GM18505 (cell line): ENCODE measurements around the gene RUNX2.

Experiments used
- ATAC-seq: cut with Tn5 transposase; IDR thresholded peaks from one replicate; pipeline ENCODE4 v1.9.1; 2021; ENCODE audit not compliant: unreplicated experiment
- POLR2A ChIP-seq: IDR thresholded peaks from 4 replicates; pipeline ENCODE4 v1.6.1; 2011; ENCODE audit warnings: borderline replicate concordance; ENCODE audit not compliant: insufficient read depth, insufficient read length; ENCODE audit errors: extremely low read depth

The RUNX2 gene

DNA sequence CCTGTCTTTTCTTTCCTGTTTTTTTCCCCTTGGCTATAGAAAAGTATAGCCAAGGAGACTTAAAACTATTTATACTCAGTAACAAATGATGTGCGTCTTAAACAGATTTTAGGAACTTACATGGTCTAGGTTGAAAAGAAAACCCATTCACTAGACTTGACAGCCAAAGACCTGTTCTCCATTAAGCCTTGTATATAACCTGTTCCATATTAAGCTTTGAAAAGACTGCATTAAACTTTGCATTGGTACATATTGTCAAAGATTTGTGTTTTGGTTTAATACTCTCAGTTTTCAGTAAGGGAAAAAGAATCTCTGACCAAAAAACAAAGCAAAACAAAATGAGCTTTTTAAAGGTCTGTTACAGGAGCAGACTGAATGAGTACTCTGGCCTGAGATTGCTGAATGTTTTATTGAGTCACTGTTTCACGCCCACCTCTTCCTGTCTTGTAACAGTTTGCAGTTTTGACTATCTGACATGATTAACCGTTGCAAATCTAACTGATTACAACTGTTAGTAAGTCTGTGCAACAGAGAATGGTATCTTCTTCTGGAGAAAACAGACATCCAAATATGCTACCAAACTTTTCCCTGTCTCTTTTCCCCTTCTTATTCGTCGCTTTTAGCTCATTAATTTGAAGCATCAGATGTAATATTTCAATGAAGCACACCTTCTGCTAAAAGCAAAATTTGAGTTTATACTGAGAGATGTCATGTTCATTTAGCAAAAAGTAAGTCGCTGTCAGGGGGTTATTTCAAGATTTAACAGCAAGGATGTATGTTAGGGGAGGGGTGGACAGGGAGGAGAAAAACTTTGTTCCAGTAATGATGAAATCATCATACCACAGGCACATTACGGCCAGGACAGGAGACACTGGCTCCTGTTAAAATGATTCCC is 108.7 kb downstream of the RUNX2 start:
- ATAC-seq, result no peak
- no peak for TF ChIP-seq POLR2A

DNA sequence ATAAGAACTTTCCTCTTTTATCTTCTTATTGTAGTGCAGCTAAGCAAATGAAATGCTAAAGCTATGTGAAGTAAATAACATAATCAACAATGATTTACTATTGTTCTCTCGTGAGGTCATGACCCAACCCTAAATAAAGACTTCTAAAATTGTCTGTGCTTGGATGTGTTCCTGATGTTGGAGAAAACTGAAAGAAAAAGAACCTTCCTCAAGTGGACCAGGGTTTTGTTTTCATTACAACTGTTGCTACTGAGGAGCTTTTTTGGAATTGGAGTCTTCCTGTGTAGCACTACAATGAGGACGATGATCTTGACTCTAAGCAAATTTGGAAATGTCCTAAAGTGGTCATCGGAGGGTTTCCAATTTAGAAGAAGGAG is 109.3 kb downstream of the RUNX2 start:
- no peak for ATAC-seq
- TF ChIP-seq POLR2A, result no peak

DNA sequence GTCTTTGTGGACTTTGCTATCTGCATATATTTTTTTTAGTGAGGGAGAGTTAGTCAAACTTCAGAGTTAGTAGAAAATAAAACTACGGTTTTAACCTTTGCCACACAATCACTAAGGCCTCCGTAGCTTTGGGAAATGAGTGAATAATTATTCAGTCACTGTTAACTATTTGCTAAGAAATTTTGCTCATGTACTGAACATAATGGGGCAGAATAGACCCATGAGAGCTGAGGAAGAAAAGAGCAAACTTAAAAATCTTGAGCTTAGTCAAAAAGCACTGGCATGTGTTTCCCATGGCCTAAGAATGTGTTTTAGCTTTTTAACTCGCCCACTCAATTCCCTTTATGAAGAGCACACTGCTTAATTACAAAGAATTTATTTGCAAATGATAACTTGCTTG is 110.0 kb downstream of the RUNX2 start:
- ATAC-seq, result no peak
- no peak for TF ChIP-seq POLR2A

DNA sequence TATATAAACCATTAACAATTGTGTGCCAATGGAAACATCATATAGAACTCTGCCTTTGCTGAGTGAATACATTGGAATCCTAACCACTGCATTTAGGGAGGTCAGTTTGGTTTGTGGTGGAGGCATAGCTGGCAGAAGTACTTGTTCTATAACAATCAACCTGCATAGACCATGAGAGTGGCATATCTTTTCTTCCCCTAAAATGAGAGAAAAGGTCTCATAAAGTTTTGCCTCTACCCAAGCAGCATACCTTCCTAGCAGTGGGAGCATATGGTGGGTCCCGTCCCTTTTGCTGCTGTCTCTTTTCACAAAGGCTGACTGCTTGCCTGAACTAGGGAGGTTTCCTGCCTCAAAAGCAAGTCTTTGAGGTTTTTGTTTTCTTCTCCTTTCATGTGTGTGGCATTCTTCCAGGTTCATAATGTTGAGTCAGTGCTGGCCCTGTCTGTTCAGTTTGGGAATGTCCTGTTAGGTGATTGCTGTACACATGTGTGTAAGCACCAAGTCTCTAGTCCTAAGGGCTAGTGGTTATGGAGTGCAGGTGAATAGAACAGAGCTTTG is 110.8 kb downstream of the RUNX2 start:
- TF ChIP-seq POLR2A, result no peak
- ATAC-seq, result no peak

DNA sequence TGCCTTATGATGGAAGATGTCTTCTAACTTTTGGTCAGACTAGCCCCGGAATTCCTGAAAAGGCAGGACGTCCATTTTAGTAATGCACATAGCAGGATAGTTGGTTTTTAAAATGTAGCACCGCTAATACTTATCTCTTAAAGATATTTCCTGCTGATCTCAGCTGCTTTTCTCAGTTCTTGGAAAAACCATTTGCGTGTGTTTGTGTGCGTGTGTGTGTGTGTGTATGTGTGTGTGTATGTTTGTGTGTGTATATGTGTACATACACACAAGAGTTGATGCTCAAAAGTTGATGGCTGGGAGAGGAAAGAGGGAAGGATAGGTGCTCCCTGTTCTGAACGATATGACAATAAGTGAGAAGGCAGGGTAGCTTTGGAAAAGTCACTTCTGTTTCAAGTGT is 111.3 kb downstream of the RUNX2 start:
- no peak for ATAC-seq
- no peak for TF ChIP-seq POLR2A

DNA sequence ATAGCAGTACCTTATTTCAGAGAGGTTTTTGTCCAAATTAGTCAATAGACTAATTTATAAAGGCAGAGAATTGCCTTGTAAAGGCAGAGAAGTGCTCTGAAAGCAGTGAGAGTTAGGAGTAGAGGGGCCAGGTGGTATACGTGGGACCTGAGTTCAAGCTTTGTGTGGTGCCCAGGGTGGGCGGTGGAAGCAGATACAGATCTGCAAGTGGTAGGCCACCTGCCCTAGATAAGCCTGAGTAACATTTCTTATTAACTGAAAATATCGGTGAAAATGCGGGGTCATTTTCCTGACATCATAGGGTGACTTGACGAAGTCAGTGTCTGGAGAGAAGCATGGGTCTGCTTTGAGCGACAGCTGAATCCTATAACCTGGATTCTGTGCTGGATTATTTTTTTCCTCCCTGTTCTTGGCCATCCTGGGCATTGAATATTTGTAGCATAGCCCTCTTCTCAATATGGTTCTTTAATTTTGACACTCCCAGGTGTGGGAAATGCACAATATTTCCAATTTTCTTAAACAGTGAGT is 111.8 kb downstream of the RUNX2 start:
- no peak for ATAC-seq
- no peak for TF ChIP-seq POLR2A

DNA sequence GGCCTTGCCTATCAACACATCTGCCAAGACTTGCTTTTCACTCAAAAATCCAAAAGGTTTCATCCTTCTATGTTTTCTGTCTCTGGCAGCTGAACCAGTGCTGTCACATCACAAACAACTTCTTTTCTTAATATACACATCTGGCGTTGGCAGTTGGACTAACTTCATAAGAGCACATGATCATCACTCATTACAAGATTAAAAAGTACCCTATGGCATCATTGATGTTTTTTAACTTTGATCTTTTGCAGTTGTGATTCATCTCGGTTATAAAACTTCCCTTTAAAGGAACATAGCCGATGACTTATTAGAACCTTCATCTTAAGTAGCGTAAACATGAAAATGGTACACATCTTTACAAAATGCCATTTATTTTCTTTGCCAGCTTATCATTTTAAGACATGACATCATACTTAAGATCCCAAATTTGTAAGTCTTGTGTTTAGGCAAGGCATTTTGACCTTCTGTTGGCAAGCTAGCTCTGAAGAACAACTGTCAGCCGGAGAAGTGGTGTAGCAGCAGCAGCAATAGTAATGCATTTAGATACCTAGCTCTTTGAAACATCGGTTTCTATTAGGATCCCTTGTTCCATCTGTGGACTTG is 113.8 kb downstream of the RUNX2 start:
- ATAC-seq, result no peak
- no peak for TF ChIP-seq POLR2A

DNA sequence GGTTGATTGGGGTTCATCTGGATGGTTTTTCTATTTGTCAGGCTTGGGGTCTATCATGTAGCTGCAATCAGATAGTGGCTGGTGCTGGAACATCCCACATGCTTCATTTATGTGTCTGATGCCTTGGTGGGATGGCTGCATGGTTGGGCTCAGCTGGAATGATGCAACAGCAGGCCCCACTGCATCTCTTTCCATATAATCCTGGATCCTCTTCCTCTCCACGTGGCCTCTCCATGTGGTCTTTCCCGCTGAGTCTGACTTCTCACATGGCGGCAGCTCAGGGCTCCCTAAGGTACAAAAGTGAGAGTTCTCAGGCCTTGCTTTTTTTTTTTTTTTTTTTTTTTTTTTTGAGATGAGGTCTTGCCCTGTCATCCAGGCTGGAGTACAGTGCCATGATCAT is 114.6 kb downstream of the RUNX2 start:
- no peak for TF ChIP-seq POLR2A
- ATAC-seq, result no peak

DNA sequence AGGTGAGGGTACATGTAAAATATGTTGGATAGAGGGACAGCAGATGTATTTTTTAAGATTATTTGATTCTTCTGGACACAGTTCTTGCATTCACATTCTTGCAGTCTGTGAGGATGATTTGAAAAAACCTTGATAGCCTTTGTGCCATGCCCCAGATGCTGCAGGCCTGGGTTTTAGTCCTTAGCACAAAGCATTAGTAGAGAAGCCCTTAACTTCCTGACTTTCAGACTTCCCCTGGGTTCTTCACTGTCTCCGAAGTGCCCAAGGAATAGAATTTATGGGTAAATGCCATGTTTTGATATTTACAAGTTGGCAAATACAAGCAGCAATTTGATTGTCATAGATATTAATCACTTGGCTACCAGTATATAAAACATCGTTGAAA is 117.2 kb downstream of the RUNX2 start:
- no peak for TF ChIP-seq POLR2A
- ATAC-seq, result no peak

DNA sequence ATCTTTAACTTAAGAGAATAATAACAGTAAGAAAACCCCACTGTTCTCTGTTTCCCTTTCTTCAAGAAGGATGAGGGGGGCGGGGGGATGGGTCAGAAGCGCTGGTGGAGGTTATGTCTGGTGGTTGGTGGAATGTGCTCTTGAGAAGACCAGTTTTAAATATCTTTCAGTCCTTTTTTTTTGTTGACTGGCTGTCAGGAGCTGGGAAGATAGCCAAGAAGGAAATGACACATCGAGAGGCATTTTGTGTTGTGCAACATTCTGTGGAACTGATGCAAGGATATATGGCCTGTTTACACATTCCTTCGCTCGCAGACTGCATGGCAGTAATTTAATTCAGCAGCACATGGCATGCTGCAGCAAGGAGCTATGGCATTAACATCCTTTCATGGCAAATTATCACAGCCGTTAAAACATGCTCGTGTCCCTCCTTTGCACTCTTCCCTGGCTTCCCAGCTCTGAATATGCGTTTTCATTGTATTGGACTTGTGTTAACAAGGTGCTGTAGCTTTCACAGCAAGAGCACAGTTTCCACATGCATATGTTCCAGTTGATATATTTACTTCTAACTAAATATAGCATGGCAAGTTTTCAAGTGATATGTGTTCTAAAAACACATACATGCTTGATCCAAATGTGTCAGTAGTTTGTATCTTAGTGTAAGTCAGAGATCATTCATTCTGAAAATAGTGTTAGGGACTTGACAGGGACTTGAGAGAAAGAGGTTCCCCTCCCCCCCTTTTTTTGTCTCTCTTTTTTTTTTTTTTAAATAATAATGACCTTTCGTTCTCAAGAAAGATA is 117.8 kb downstream of the RUNX2 start:
- no peak for ATAC-seq
- TF ChIP-seq POLR2A, result no peak

GRCh38 chr6:45447005-45447404 is 118.9 kb downstream of the RUNX2 start:
- no peak for ATAC-seq
- no peak for TF ChIP-seq POLR2A

GRCh38 chr6:45447716-45448115 is 119.6 kb downstream of the RUNX2 start:
- no peak for ATAC-seq
- TF ChIP-seq POLR2A, result no peak
